Naive thymus-derived CD8-positive, alpha-beta T cell (primary cell): Measurements from ENCODE around the gene PEX5L. TPM values are rescaled to one million over a fixed set of nuclear protein-coding genes. Genes with fewer than 3 reads are reported as not detected.

Source experiments
- ATAC-seq, 2 donors: fragments of 150-1000 bp; cut with Tn5 transposase in 1 of 2; sonication (Bioruptor Pico), chemical (Tn5 transposase) in 1 of 2; 1 replicate in 1 of 2; 2 replicates in 1 of 2; pipeline ENCODE4 v1.10.0; 2021; ENCODE audit warnings: mild to moderate bottlenecking in 2 of 2, moderate library complexity in 2 of 2
- POLR2A ChIA-PET: fragments of 350-600 bp; sonication (Branson Sonifier 250); formaldehyde crosslinking; loops from one replicate; lab custom pipeline; 2021; ENCODE audit warnings: antibody characterized with exemption; lab: Charles Lee
- DNase-seq, 10 donors: peaks; one replicate each; pipeline versions ENCODE4 v3.0.0 to v3.0.0-alpha.2; 2020 to 2022
- H3K27ac Mint-ChIP-seq, 10 donors: one replicate each; pipeline ENCODE4 v1.8.0; 2020 to 2022; ENCODE audit warnings: mild to moderate bottlenecking in 10 of 10, mixed read lengths in 10 of 10, moderate library complexity in 4 of 10, inconsistent platforms in 1 of 10
- H3K27me3 Mint-ChIP-seq, 5 donors: one replicate each; pipeline ENCODE4 v1.8.0; 2021 to 2022; ENCODE audit warnings: mixed read lengths in 5 of 5
- H3K36me3 Mint-ChIP-seq, 3 donors: one replicate each; pipeline ENCODE4 v1.8.0; 2020 to 2022; ENCODE audit warnings: mixed read lengths in 3 of 3, mild to moderate bottlenecking in 2 of 3, inconsistent platforms in 1 of 3
- H3K4me1 Mint-ChIP-seq, 4 donors: one replicate each; pipeline ENCODE4 v1.8.0; 2021 to 2022; ENCODE audit warnings: mixed read lengths in 4 of 4
- H3K4me3 Mint-ChIP-seq, 10 donors: one replicate each; pipeline ENCODE4 v1.8.0; 2020 to 2022; ENCODE audit warnings: mild to moderate bottlenecking in 10 of 10, mixed read lengths in 10 of 10, moderate library complexity in 6 of 10, inconsistent platforms in 1 of 10
- H3K9me3 Mint-ChIP-seq, 9 donors: one replicate each; pipeline ENCODE4 v1.8.0; 2020 to 2022; ENCODE audit warnings: mixed read lengths in 9 of 9, mild to moderate bottlenecking in 3 of 9, inconsistent platforms in 1 of 9, moderate library complexity in 1 of 9
- polyA plus RNA-seq, 3 donors: library from polyadenylated mRNA; unstranded; fragments of 300-500 nt; fragmentation: Illumina TruSeq; gene quantifications; one replicate each; pipeline ENCODE4 v1.2.3, GENCODE V29; 2021
- total RNA-seq, 8 experiments: library from RNA in 2 of 8; stranded (reverse) in 2 of 8; gene quantifications; one replicate each; pipeline ENCODE4 v1.2.3 and lab custom pipeline; 2021 to 2026

PEX5L gene
- total and polyA plus RNA-seq, 5 experiments from 2014 or later: 0.03 to 0.26 TPM; not detected in 3

GRCh38 chr3:179872842-179873241 is 163.9 kb downstream of the PEX5L start:
- DNase-seq (no peak), ATAC-seq (no peak)
- Mint-ChIP-seq H3K4me1 (no peaks in the 10 kb centered on the region), H3K36me3 (no peaks in the 10 kb centered on the region), H3K9me3 (no peaks in the 10 kb centered on the region), H3K27me3 (peaks cover 0 to 8% (median under 1%) of the 10 kb centered on the region in 5 donors), H3K4me3 (no peak overlapping the region), H3K27ac (no peak overlapping the region)
- POLR2A ChIA-PET: no interaction called here

- DNase-seq (no peak), ATAC-seq (no peak)
- Mint-ChIP-seq H3K27ac (no peak overlapping the region), H3K9me3 (no peaks in the 10 kb centered on the region), H3K27me3 (peaks cover 0 to 8% (median 0%) of the 10 kb centered on the region in 5 donors), H3K36me3 (no peaks in the 10 kb centered on the region), H3K4me3 (no peak overlapping the region), H3K4me1 (no peaks in the 10 kb centered on the region)
- POLR2A ChIA-PET: no interaction called here
Measured at GRCh38 chr3:179871782-179872181, 165.0 kb downstream of the PEX5L start.

DNA sequence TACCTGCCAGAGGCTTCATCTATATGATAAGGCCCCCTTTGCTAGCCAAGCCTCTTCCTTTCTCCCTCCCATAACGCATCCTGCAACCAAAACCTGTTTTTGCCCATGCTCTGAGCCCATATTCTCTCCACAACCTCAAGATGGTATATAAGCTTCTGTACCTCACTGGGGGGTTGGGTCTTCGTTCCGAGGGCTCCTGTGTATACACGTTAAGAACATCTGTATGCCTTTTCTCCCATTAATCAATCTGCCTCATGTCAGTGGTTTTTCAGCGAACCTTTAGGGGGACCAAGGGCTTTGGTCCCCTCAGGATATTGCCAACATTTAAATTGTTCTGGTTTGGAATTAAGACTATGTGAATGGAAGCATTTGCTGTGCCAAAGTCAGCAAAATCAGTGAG is 168.0 kb downstream of the PEX5L start:
- Mint-ChIP-seq H3K4me1 (no peaks in the 10 kb centered on the region), H3K9me3 (no peaks in the 10 kb centered on the region), H3K4me3 (no peak overlapping the region), H3K27ac (no peak overlapping the region), H3K36me3 (no peaks in the 10 kb centered on the region), H3K27me3 (peaks cover 0 to 5% (median 0%) of the 10 kb centered on the region in 5 donors)
- ATAC-seq (no peak), DNase-seq (no peak)
- POLR2A ChIA-PET: no interaction called here

- peaks cover 0 to 5% (median 0%) of the 10 kb centered on the region in 5 donors for H3K27me3 Mint-ChIP-seq
- ATAC-seq (no peak), DNase-seq (no peak)
- POLR2A ChIA-PET: no interaction called here
- no peak overlapping the region for H3K27ac Mint-ChIP-seq
- H3K4me3 Mint-ChIP-seq: no peak overlapping the region
- no peaks in the 10 kb centered on the region for H3K36me3 Mint-ChIP-seq
- H3K9me3 Mint-ChIP-seq: no peaks in the 10 kb centered on the region
- H3K4me1 Mint-ChIP-seq: no peaks in the 10 kb centered on the region
Measured at GRCh38 chr3:179867961-179868360, 168.8 kb downstream of the PEX5L start.

GRCh38 chr3:179865861-179866505 is 170.8 kb downstream of the PEX5L start:
- POLR2A ChIA-PET: no interaction called here
- no peak for DNase-seq
- peaks cover 0 to 3% (median 0%) of the 10 kb centered on the region in 5 donors for H3K27me3 Mint-ChIP-seq
- H3K27ac Mint-ChIP-seq: no peak overlapping the region
- ATAC-seq: no peak
- no peaks in the 10 kb centered on the region for H3K4me1 Mint-ChIP-seq
- no peaks in the 10 kb centered on the region for H3K9me3 Mint-ChIP-seq
- H3K36me3 Mint-ChIP-seq: peaks cover 0 to 4% (median 0%) of the 10 kb centered on the region in 3 donors
- no peak overlapping the region for H3K4me3 Mint-ChIP-seq

DNA sequence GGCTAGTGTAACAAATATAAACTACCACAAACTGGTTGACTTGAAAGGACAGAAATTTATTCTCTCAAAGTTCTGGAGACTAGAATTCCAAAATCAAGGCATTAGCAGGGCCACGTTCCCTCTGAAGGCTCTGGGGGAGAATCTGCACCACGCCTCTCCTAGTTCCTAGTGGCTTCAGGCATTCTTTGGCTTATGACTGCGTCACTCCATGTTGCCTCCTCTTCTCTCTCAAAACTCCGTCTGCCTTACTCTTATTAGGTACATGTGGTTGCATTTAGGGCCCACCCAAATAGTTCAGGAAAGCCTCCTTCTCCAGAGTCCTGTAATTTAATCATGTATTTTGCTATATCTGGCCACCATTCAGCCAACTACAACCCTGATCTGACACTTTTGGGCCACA is 174.8 kb downstream of the PEX5L start:
- no peaks in the 10 kb centered on the region for H3K9me3 Mint-ChIP-seq
- POLR2A ChIA-PET: no interaction called here
- H3K27me3 Mint-ChIP-seq: peaks cover 0 to 3% (median 0%) of the 10 kb centered on the region in 5 donors
- no peak overlapping the region for H3K4me3 Mint-ChIP-seq
- no peaks in the 10 kb centered on the region for H3K4me1 Mint-ChIP-seq
- peaks cover 0 to 4% (median 0%) of the 10 kb centered on the region in 3 donors for H3K36me3 Mint-ChIP-seq
- ATAC-seq: no peak
- H3K27ac Mint-ChIP-seq: no peak overlapping the region
- DNase-seq: no peak

GRCh38 chr3:179861292-179861691 is 175.4 kb downstream of the PEX5L start:
- peaks cover 0 to 3% (median 0%) of the 10 kb centered on the region in 5 donors for H3K27me3 Mint-ChIP-seq

DNA sequence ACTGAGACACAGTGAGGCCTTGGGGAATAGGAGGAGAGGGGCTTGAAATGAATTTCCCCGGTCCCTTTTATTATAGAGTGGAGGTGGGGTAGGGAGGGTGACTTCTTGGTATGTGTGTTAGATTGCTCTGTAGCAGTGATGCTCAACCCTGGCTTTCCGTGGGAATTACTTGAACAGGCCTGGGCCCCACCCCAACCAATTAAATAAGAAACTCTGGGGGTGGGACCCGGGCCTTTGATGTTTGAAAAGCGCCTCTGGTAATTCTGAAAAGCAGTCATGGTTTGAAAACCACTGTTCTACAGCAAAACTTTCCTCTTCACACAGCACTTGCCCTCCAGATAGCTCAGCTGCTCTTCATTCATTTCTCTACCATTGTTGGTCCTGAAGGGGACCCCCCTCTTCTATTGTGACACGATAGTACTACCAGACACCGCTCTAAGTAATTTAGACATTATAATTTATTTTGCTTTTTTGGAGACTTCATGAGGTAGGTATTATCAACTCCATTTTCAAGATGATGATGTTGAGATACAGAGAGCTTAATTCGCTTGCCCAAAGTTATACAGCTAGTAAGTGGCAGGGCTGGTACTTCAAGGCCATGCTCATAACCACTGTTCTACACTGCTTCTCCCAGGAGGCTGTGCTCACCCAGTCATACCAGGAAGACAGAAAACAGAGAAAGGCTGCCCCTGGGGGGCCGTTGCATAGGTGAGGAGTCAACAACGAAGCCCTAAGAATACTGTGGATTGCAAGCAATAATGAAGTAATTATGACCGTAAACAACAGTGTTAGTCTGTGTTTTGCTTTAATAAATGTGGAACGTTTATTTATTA is 176.2 kb downstream of the PEX5L start:
- Mint-ChIP-seq H3K36me3 (peaks cover 0 to 4% (median 0%) of the 10 kb centered on the region in 3 donors), H3K9me3 (no peaks in the 10 kb centered on the region), H3K4me3 (no peak overlapping the region), H3K27me3 (peaks cover 0 to 3% (median 0%) of the 10 kb centered on the region in 5 donors), H3K4me1 (no peaks in the 10 kb centered on the region), H3K27ac (no peak overlapping the region)
- POLR2A ChIA-PET: no interaction called here
- ATAC-seq (no peak), DNase-seq (no peak)

More at GRCh38 chr3:179861292-179861691, 175.4 kb downstream of the PEX5L start:
- POLR2A ChIA-PET: no interaction called here
- Mint-ChIP-seq H3K27ac (no peak overlapping the region), H3K9me3 (no peaks in the 10 kb centered on the region), H3K36me3 (peaks cover 0 to 4% (median 0%) of the 10 kb centered on the region in 3 donors), H3K4me1 (no peaks in the 10 kb centered on the region), H3K4me3 (no peak overlapping the region)
- no peak for DNase-seq
- ATAC-seq: no peak

DNA sequence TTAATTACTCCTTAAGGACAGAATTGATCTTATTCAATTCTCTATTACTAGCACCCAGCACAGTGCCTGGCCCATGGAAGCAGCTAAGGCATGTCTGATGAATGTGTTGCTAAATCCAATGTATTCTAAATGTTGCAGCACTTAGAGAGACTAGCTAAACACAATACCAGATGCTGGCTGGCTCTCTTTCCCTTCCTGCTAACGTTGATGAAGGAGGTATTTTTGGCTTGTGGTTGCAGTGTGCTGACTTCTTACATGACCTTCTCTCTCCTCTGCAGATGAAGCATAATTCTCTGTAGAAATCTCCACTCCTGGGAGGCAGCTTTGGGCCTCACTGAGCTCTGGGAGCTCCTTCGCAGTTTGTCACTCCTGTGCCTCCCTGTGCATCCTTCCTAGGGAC is 183.6 kb downstream of the PEX5L start:
- Mint-ChIP-seq H3K36me3 (no peaks in the 10 kb centered on the region), H3K4me3 (no peak overlapping the region), H3K27ac (no peak overlapping the region), H3K9me3 (no peaks in the 10 kb centered on the region), H3K4me1 (no peaks in the 10 kb centered on the region), H3K27me3 (peaks cover 0 to 3% (median 0%) of the 10 kb centered on the region in 5 donors)
- ATAC-seq (no peak), DNase-seq (no peak)
- POLR2A ChIA-PET: interaction anchor here (0.5 kb wide), 1 partner anchor 70 kb away, joined by 3 read pairs; no protein-coding TSS in a partner anchor

GRCh38 chr3:179852142-179852905 is 184.4 kb downstream of the PEX5L start:
- no peaks in the 10 kb centered on the region for H3K4me1 Mint-ChIP-seq
- ATAC-seq (no peak), DNase-seq (no peak)
- POLR2A ChIA-PET: no interaction called here
- no peaks in the 10 kb centered on the region for H3K36me3 Mint-ChIP-seq
- H3K4me3 Mint-ChIP-seq: no peak overlapping the region
- H3K27me3 Mint-ChIP-seq: peaks cover 0 to 3% (median 0%) of the 10 kb centered on the region in 5 donors
- H3K9me3 Mint-ChIP-seq: no peaks in the 10 kb centered on the region
- no peak overlapping the region for H3K27ac Mint-ChIP-seq

DNA sequence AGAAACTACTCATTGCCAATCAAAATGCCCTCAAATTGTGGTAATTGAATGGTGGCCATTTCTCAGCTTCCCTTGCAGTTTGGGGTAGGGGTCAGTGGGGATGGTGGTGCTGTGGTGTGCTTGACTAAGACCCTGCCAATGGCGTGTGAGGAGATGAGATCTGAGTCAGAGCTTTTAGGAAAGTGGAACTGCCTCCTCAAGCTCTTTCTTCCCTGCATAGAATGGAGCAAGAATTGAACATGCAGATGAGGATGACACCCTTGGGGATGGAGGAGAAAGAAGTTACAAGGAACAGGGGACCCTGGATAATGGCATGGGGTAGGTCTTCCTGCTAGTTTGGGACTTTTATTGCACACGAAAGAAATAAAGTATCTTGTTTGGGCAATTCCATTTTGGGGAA is 188.0 kb downstream of the PEX5L start:
- H3K27me3 Mint-ChIP-seq: peaks cover 0 to 3% (median 0%) of the 10 kb centered on the region in 5 donors
- ATAC-seq (no peak), DNase-seq (no peak)
- POLR2A ChIA-PET: no interaction called here
- no peak overlapping the region for H3K27ac Mint-ChIP-seq
- no peak overlapping the region for H3K4me3 Mint-ChIP-seq
- H3K9me3 Mint-ChIP-seq: no peaks in the 10 kb centered on the region
- H3K4me1 Mint-ChIP-seq: no peaks in the 10 kb centered on the region
- no peaks in the 10 kb centered on the region for H3K36me3 Mint-ChIP-seq

- H3K36me3 Mint-ChIP-seq: no peaks in the 10 kb centered on the region
- no peaks in the 10 kb centered on the region for H3K4me1 Mint-ChIP-seq
- no peak for ATAC-seq
- POLR2A ChIA-PET: no interaction called here
- H3K27me3 Mint-ChIP-seq: peaks cover 0 to 16% (median 9%) of the 10 kb centered on the region in 5 donors
- no peak overlapping the region for H3K27ac Mint-ChIP-seq
- H3K9me3 Mint-ChIP-seq: no peaks in the 10 kb centered on the region
- H3K4me3 Mint-ChIP-seq: no peak overlapping the region
- no peak for DNase-seq
Measured at GRCh38 chr3:179842061-179842460, 194.7 kb downstream of the PEX5L start.

DNA sequence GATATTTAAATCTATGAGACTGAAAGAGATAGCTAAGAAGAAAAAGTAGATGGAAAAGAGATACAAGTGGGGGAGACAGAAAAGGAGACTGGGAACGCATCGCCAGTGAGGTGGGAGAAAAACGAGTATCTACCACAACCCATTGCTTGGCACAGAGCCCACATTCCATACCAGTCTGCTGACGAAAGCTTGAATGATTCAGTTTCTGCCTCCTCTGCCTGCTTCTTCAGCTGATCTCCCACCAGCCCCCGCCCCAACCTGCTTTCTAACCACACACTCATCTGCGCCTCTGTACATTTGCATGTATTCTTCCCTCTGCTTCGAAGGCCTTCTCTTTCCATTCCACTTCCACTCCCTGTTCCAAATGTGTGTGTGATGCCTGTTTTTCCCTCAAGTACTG is 195.8 kb downstream of the PEX5L start:
- no peak overlapping the region for H3K4me3 Mint-ChIP-seq
- no peaks in the 10 kb centered on the region for H3K36me3 Mint-ChIP-seq
- H3K9me3 Mint-ChIP-seq: no peaks in the 10 kb centered on the region
- no peak for ATAC-seq
- H3K27me3 Mint-ChIP-seq: peaks cover 0 to 16% (median 9%) of the 10 kb centered on the region in 5 donors
- POLR2A ChIA-PET: no interaction called here
- H3K27ac Mint-ChIP-seq: no peak overlapping the region
- no peak for DNase-seq
- H3K4me1 Mint-ChIP-seq: no peaks in the 10 kb centered on the region
